Activated CD4-positive, alpha-beta memory T cell treated with anti-CD3 and anti-CD28 coated beads for 36 hours (primary cell): ENCODE results near the gene CDK1. TPM values are rescaled to one million over a fixed set of nuclear protein-coding genes. Genes with fewer than 3 reads are reported as not detected.

Experiments
- CTCF ChIA-PET: fragments of 350-600 bp; sonication (Branson Sonifier 250); formaldehyde crosslinking; loops from one replicate; lab custom pipeline; 2021; ENCODE audit warnings: antibody characterized with exemption, inconsistent platforms; lab: Charles Lee
- POLR2A ChIA-PET: fragments of 350-600 bp; sonication (Branson Sonifier 250); formaldehyde crosslinking; loops from one replicate; lab custom pipeline; 2021; ENCODE audit warnings: antibody characterized with exemption; lab: Charles Lee
- DNase-seq: peaks from one replicate; pipeline ENCODE4 v3.0.0-alpha.2; 2020
- H3K27ac Mint-ChIP-seq: one replicate; pipeline ENCODE4 v1.8.0; 2021; ENCODE audit warnings: mixed read lengths
- H3K27me3 Mint-ChIP-seq: one replicate; pipeline ENCODE4 v1.8.0; 2021; ENCODE audit warnings: mixed read lengths
- H3K36me3 Mint-ChIP-seq: one replicate; pipeline ENCODE4 v1.8.0; 2021; ENCODE audit warnings: mixed read lengths
- H3K4me1 Mint-ChIP-seq: one replicate; pipeline ENCODE4 v1.8.0; 2021; ENCODE audit warnings: low read depth, mixed read lengths
- H3K4me3 Mint-ChIP-seq: one replicate; pipeline ENCODE4 v1.8.0; 2021; ENCODE audit warnings: mild to moderate bottlenecking, mixed read lengths
- H3K9me3 Mint-ChIP-seq: one replicate; pipeline ENCODE4 v1.8.0; 2021; ENCODE audit warnings: mixed read lengths
- intact Hi-C: fragments of 100-400 bp; cut with micrococcal nuclease; formaldehyde crosslinking; loops from one replicate; pipeline ENCODE4 v1.15.1; 2023
- total RNA-seq, 2 experiments: library from RNA; stranded (reverse); gene quantifications; one replicate each; pipeline ENCODE4 v1.2.3, GENCODE V29; 2021

The CDK1 gene
- total RNA-seq, 2 experiments from 2014 or later: 153 TPM

DNA sequence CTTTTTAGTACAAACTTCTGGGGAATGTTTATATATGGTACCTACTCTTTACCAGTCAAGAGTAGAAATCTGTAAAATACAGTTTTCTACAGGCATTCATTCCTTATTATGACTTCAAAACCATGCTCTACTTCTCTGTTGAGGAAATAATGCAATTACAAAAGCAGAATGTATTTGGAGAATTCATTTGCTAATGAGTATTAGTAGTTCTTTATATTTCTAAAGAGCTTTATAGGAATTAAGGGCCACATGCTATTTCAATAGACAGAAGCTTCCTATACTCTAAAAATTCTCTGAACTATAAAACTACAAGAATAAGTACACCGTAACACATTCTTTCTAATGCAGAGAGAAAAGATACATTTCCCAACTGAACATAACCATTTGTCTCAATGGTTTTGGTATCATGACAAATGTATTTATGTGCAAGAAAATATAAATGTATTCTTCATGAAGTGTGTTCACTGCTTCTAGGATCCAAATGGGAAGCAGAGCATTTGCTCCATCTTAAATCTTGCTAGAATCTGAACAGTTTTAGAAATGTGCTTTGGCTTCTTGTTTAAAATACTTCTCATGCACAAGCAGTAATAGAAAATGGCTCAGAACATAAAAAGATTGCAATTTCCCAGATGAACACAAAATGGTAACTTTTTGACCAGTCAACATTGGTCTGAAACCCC lies 21.8 kb downstream of the CDK1 start:
- Mint-ChIP-seq H3K9me3 (no peaks in the 10 kb centered on the region), H3K4me1 (no peaks in the 10 kb centered on the region), H3K4me3 (no peak overlapping the region), H3K27ac (no peak overlapping the region), H3K27me3 (no peaks in the 10 kb centered on the region), H3K36me3 (peaks cover 20% of the 10 kb centered on the region)
- POLR2A ChIA-PET: no interaction called here
- intact Hi-C loops: no loop called here
- no peak for DNase-seq
- CTCF ChIA-PET: no interaction called here

- H3K27ac Mint-ChIP-seq: no peak overlapping the region
- POLR2A ChIA-PET: no interaction called here
- no peak overlapping the region for H3K4me3 Mint-ChIP-seq
- H3K4me1 Mint-ChIP-seq: no peaks in the 10 kb centered on the region
- H3K9me3 Mint-ChIP-seq: no peaks in the 10 kb centered on the region
- CTCF ChIA-PET: interaction anchor here (0.6 kb wide), 2 partner anchors 19 to 184 kb away, joined by 3 read pairs; no protein-coding TSS in a partner anchor
- intact Hi-C loops: no loop called here
- H3K27me3 Mint-ChIP-seq: no peaks in the 10 kb centered on the region
- peaks cover 14% of the 10 kb centered on the region for H3K36me3 Mint-ChIP-seq
- no peak for DNase-seq
These were observed 22.6 kb downstream of the CDK1 start for GRCh38 chr10:60800918-60801317.

- no peaks in the 10 kb centered on the region for H3K27me3 Mint-ChIP-seq
- H3K27ac Mint-ChIP-seq: no peak overlapping the region
- H3K9me3 Mint-ChIP-seq: no peaks in the 10 kb centered on the region
- CTCF ChIA-PET: interaction anchor here (0.6 kb wide), 3 partner anchors 18 to 986 kb away, joined by 3 read pairs; no protein-coding TSS in a partner anchor
- no peak overlapping the region for H3K4me3 Mint-ChIP-seq
- intact Hi-C loops: no loop called here
- H3K36me3 Mint-ChIP-seq: peaks cover 10% of the 10 kb centered on the region
- no peaks in the 10 kb centered on the region for H3K4me1 Mint-ChIP-seq
- POLR2A ChIA-PET: no interaction called here
- no peak for DNase-seq
These were observed 23.2 kb downstream of the CDK1 start for GRCh38 chr10:60801522-60801921.

DNA sequence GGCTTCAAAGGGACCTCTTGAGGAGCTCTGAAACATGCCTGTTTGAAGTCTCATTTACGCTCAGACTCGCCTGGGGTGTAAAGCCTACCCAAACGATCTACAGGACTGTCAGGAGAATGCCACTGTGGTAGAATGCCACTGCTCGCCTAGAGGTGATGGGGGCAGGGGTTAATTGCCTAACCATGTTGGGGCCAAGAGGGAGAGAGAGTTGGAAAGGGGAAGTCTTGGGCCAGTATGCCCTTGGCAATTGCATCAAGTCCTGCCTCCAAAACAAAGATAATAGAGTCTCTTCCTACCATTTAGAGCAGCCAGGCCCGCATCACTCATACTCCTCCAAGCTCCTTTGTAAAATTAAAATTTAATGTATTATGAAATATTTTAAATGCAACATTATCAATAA lies 25.2 kb downstream of the CDK1 start:
- no peak overlapping the region for H3K27ac Mint-ChIP-seq
- DNase-seq: no peak
- H3K9me3 Mint-ChIP-seq: no peaks in the 10 kb centered on the region
- H3K4me3 Mint-ChIP-seq: no peak overlapping the region
- H3K4me1 Mint-ChIP-seq: no peaks in the 10 kb centered on the region
- H3K36me3 Mint-ChIP-seq: peaks cover 3% of the 10 kb centered on the region
- no peaks in the 10 kb centered on the region for H3K27me3 Mint-ChIP-seq
- POLR2A ChIA-PET: no interaction called here
- intact Hi-C loops: no loop called here
- CTCF ChIA-PET: no interaction called here

GRCh38 chr10:60803865-60804264 lies 25.6 kb downstream of the CDK1 start:
- ChIA-PET CTCF (no interaction called here), POLR2A (no interaction called here)
- Mint-ChIP-seq H3K4me3 (no peak overlapping the region), H3K27me3 (no peaks in the 10 kb centered on the region), H3K9me3 (no peaks in the 10 kb centered on the region), H3K27ac (no peak overlapping the region), H3K36me3 (no peaks in the 10 kb centered on the region), H3K4me1 (no peaks in the 10 kb centered on the region)
- intact Hi-C loops: no loop called here
- DNase-seq: no peak

- Mint-ChIP-seq H3K27ac (no peak overlapping the region), H3K27me3 (no peaks in the 10 kb centered on the region), H3K4me3 (no peak overlapping the region), H3K36me3 (no peaks in the 10 kb centered on the region), H3K4me1 (no peaks in the 10 kb centered on the region), H3K9me3 (no peaks in the 10 kb centered on the region)
- DNase-seq: no peak
- ChIA-PET CTCF (no interaction called here), POLR2A (no interaction called here)
- intact Hi-C loops: no loop called here
These were observed 28.6 kb downstream of the CDK1 start for GRCh38 chr10:60806921-60807320.

GRCh38 chr10:60807499-60807898 lies 29.2 kb downstream of the CDK1 start:
- Mint-ChIP-seq H3K36me3 (no peaks in the 10 kb centered on the region), H3K4me3 (no peak overlapping the region), H3K27me3 (no peaks in the 10 kb centered on the region), H3K27ac (no peak overlapping the region), H3K4me1 (no peaks in the 10 kb centered on the region), H3K9me3 (no peaks in the 10 kb centered on the region)
- ChIA-PET CTCF (no interaction called here), POLR2A (no interaction called here)
- intact Hi-C loops: no loop called here
- no peak for DNase-seq

DNA sequence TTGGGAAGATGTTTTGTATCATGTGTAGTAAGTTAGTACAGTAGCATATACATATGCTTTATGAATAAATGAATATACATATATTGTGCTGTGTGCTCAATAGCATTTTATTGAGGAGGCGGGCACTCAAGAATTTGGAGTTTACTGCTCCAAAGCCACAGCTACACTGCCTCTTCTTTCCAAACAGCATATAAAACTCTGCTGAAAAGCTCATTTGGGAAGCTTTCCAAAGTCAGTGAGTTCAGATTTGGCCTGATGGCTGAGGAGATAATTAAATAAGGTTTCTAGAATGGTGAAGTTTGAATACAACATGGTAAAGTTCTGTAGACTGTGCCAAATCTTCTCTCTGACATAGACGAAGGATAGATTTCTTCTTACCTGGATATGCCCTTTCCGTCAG lies 29.8 kb downstream of the CDK1 start:
- CTCF ChIA-PET: no interaction called here
- Mint-ChIP-seq H3K9me3 (no peaks in the 10 kb centered on the region), H3K27ac (no peak overlapping the region), H3K36me3 (no peaks in the 10 kb centered on the region), H3K27me3 (no peaks in the 10 kb centered on the region), H3K4me1 (no peaks in the 10 kb centered on the region), H3K4me3 (no peak overlapping the region)
- intact Hi-C loops: no loop called here
- DNase-seq: no peak
- POLR2A ChIA-PET: no interaction called here

- POLR2A ChIA-PET: no interaction called here
- DNase-seq: no peak
- Mint-ChIP-seq H3K9me3 (no peaks in the 10 kb centered on the region), H3K36me3 (no peaks in the 10 kb centered on the region), H3K4me3 (no peak overlapping the region), H3K27me3 (no peaks in the 10 kb centered on the region), H3K4me1 (no peaks in the 10 kb centered on the region), H3K27ac (no peak overlapping the region)
- CTCF ChIA-PET: interaction anchor here (0.7 kb wide), 1 partner anchor 12 kb away, joined by 3 read pairs; no protein-coding TSS in a partner anchor
- intact Hi-C loops: no loop called here
These were observed 30.9 kb downstream of the CDK1 start for GRCh38 chr10:60809157-60809556.

DNA sequence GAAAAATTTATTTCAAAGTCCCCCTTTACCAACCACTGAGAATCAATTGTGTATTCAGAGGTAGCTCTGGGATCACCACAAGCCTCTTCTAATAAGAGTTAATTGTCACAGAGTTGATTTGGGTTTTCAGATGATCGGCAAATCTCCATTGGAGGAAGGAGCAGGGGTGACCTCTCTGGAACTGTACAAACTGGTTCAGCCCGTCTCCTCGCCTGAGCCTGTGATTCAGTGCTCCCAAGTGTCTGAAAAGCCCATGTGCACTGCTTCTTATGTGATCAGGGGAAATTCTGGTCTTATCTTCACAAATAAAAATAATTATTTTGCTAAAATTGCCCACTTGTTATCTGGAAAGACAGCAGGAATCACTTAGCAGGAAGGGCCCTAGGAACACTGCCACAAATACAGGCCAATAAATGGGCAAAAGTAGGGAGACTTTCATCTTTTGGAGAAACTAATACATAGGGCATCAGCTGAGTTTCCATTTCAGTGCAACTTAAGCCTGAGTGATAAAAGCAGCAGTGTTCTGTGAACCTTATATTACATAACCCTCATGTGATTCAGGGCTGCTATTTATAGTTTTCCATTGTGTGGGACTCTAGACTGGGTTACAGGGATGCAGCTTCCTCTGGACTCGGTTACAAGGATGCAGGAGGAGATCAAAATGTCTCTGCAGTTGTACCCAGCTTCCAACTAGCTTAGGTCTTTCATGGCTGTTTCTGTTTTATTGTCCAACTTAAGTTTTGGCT lies 32.3 kb downstream of the CDK1 start:
- H3K36me3 Mint-ChIP-seq: no peaks in the 10 kb centered on the region
- H3K9me3 Mint-ChIP-seq: no peaks in the 10 kb centered on the region
- CTCF ChIA-PET: no interaction called here
- no peaks in the 10 kb centered on the region for H3K4me1 Mint-ChIP-seq
- no peaks in the 10 kb centered on the region for H3K27me3 Mint-ChIP-seq
- no peak overlapping the region for H3K27ac Mint-ChIP-seq
- H3K4me3 Mint-ChIP-seq: no peak overlapping the region
- no peak for DNase-seq
- POLR2A ChIA-PET: no interaction called here
- intact Hi-C loops: loop anchor here (10.0 kb wide), 2 partner anchors 944 to 1024 kb away; no protein-coding TSS in a partner anchor

DNA sequence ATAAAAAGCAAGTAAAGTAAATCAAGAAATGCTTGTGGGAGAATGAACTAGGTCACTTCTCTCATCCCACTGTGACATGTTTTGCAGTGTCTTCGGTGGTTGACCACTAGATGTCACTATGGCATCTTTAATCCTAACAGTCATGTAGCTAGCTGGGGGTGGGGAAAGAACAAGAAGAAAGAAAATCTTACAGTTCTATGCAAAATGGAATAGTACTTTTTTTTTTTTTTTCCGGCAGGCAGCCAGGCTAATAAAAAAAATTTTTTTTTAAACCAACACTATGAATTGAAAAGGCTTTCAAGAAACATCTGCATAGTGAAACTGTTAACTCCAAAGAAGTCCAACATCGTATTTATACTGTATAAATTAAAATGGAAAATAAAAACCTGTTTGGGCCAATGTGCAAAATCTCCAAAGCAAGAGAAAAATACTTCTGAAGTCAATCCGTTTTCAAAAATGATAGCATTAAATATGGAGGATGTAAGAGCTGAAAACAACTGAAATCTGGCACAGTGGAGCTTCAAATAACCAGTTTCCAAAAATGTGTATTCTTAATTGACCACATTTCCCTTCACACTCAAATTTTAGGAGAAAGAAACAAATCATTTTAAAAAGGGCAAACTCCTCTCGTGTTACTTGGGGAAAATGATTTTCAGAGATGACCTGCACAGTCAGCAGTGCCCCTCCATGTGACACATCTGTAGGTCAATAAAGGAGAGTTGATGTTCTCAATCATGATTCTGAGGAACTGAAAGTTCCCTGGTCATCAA lies 38.5 kb downstream of the CDK1 start:
- H3K36me3 Mint-ChIP-seq: no peaks in the 10 kb centered on the region
- intact Hi-C loops: loop anchor here (1.0 to 10.0 kb wide), 5 partner anchors 147 to 1018 kb away; no protein-coding TSS in a partner anchor
- H3K9me3 Mint-ChIP-seq: no peaks in the 10 kb centered on the region
- H3K27me3 Mint-ChIP-seq: no peaks in the 10 kb centered on the region
- DNase-seq: peak; percentile 15
- H3K4me1 Mint-ChIP-seq: peaks cover 3% of the 10 kb centered on the region
- H3K27ac Mint-ChIP-seq: no peak overlapping the region
- H3K4me3 Mint-ChIP-seq: no peak overlapping the region
- POLR2A ChIA-PET: interaction anchor here (0.7 to 0.9 kb wide), 2 partner anchors 144 to 148 kb away, joined by 3 to 5 read pairs; no protein-coding TSS in a partner anchor
- CTCF ChIA-PET: interaction anchor here (0.6 to 1.6 kb wide), 11 partner anchors 17 to 1428 kb away, joined by 3 to 7 read pairs (median 3); no protein-coding TSS in a partner anchor

DNA sequence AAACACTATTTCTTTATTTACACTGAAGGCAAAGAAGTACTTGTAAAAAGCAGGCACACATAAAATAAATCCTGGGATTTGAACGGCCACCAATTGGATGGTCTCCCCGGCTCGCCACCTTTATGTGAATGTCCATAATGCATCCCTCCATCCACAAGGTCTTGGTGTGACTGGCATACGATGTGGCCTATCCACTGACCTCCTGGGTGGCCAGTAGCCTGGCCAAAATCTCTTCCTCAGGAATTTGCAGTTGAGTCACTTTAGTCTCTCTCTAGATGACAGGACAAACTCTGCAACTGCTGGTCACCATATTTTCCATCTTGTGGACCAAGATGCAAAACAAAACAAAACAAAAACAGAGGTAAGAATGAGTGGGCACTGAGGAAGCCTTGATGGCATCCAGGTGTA lies 39.1 kb downstream of the CDK1 start:
- H3K27me3 Mint-ChIP-seq: no peaks in the 10 kb centered on the region
- DNase-seq: no peak
- intact Hi-C loops: loop anchor here (2.0 to 10.0 kb wide), 3 partner anchors 323 to 1017 kb away; no protein-coding TSS in a partner anchor
- no peaks in the 10 kb centered on the region for H3K9me3 Mint-ChIP-seq
- H3K36me3 Mint-ChIP-seq: no peaks in the 10 kb centered on the region
- H3K27ac Mint-ChIP-seq: no peak overlapping the region
- POLR2A ChIA-PET: no interaction called here
- peaks cover 3% of the 10 kb centered on the region for H3K4me1 Mint-ChIP-seq
- CTCF ChIA-PET: interaction anchor here (0.7 to 1.6 kb wide), 9 partner anchors 17 to 1428 kb away, joined by 3 to 7 read pairs (median 3); no protein-coding TSS in a partner anchor
- no peak overlapping the region for H3K4me3 Mint-ChIP-seq
